ENCODE measurements around the gene STK39.
A peak's percentile ranks its signal among the peaks of the same experiment; 100 is the strongest.

STK39 gene

GRCh38 chr2:167935803-167936110 is 311.6 kb downstream of the STK39 start:
- no peak for DNase-seq
- in situ Hi-C loops (cut with MboI; ENCODE audit: low pct_unique_long_range_greater_than_20kb, low sequenced_read_pairs) = no loop called here

- in situ Hi-C loops (cut with MboI; ENCODE audit: low pct_unique_long_range_greater_than_20kb, low sequenced_read_pairs) = no loop called here
- no peak for DNase-seq
These were observed 314.1 kb downstream of the STK39 start for GRCh38 chr2:167933097-167933814.

GRCh38 chr2:167932123-167932693 is 315.2 kb downstream of the STK39 start:
- in situ Hi-C loops (cut with MboI; ENCODE audit: low pct_unique_long_range_greater_than_20kb, low sequenced_read_pairs) = no loop called here
- no peak for DNase-seq

GRCh38 chr2:167929484-167929883 is 317.9 kb downstream of the STK39 start:
- in situ Hi-C loops (cut with MboI; ENCODE audit: low pct_unique_long_range_greater_than_20kb, low sequenced_read_pairs) = no loop called here
- DNase-seq = no peak

GRCh38 chr2:167928434-167928833 is 319.0 kb downstream of the STK39 start:
- no peak for DNase-seq
- in situ Hi-C loops (cut with MboI; ENCODE audit: low pct_unique_long_range_greater_than_20kb, low sequenced_read_pairs) = no loop called here

GRCh38 chr2:167925758-167926157 is 321.6 kb downstream of the STK39 start:
- DNase-seq = no peak
- in situ Hi-C loops (cut with MboI; ENCODE audit: low pct_unique_long_range_greater_than_20kb, low sequenced_read_pairs) = no loop called here

- in situ Hi-C loops (cut with MboI; ENCODE audit: low pct_unique_long_range_greater_than_20kb, low sequenced_read_pairs) = no loop called here
- no peak for DNase-seq
These were observed 322.8 kb downstream of the STK39 start for GRCh38 chr2:167924556-167924955.

- no peak for DNase-seq
- in situ Hi-C loops (cut with MboI; ENCODE audit: low pct_unique_long_range_greater_than_20kb, low sequenced_read_pairs) = no loop called here
These were observed 330.6 kb downstream of the STK39 start for GRCh38 chr2:167916756-167917155.

GRCh38 chr2:167914969-167915368 is 332.4 kb downstream of the STK39 start:
- in situ Hi-C loops (cut with MboI; ENCODE audit: low pct_unique_long_range_greater_than_20kb, low sequenced_read_pairs) = no loop called here
- no peak for DNase-seq

- in situ Hi-C loops (cut with MboI; ENCODE audit: low pct_unique_long_range_greater_than_20kb, low sequenced_read_pairs) = no loop called here
- peak; percentile 41 for DNase-seq
These were observed 338.6 kb downstream of the STK39 start for GRCh38 chr2:167908786-167909185.

GRCh38 chr2:167905668-167906067 is 341.7 kb downstream of the STK39 start:
- in situ Hi-C loops (cut with MboI; ENCODE audit: low pct_unique_long_range_greater_than_20kb, low sequenced_read_pairs) = no loop called here
- no peak for DNase-seq

Measured in KBM-7 (cell line).